Fibroblast of skin of back (primary cell): ENCODE data around the gene LILRB2.
A peak's percentile ranks its signal among the peaks of the same experiment; 100 is the strongest.
"Not testable (repeated sequence)": the region's sequence is repeated elsewhere in the genome, so short reads cannot be mapped to it uniquely, and the experiment has no call there.

Experiments used
- DNase-seq: peaks from one replicate; pipeline ENCODE4 v3.0.0-alpha.2; 2013

Gene LILRB2

DNA sequence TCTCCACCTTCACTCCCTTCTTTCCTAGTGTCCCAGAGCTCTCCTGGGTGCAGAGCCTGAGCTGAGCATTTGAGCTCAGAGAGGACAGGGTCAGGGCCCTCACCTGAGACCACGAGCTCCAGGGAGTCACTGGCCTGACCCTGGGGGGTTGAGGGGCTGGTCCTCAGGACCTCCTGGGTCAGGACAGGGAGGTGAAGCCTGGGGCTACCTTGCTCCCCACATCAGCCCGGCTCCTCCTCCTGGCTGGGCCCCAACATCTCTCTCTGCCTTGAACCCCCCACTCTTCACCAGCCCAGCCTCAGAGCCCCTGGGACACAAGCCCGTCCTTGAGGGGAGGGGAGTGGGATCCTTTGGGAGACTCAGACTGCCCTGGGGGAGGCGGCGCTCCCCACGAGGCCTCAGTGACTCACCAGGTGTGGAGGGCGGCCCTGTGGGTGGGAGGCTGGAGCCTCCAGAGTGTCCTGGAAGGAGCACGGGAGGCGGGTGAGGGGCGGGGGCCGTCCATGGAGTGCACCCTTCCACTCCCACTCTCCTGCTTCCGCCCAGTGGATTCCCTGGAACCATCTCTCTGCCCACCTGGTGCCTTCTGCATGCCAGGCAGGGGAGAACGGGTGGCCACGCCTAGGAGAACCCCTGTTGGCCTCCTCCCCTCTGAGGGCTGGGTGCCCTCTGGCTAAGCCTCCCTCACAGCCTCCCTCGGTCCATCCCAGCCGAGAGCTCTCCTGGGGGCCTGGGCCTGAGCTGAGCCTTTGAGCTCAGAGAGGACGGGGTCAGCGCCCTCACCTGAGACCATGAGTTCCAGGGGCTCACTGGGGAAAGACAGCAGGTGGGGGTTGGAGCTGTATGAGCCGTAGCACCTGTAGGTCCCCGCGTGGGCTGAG, 41.2 kb downstream of the LILRB2 start:
- DNase-seq, result not testable (repeated sequence)

DNA sequence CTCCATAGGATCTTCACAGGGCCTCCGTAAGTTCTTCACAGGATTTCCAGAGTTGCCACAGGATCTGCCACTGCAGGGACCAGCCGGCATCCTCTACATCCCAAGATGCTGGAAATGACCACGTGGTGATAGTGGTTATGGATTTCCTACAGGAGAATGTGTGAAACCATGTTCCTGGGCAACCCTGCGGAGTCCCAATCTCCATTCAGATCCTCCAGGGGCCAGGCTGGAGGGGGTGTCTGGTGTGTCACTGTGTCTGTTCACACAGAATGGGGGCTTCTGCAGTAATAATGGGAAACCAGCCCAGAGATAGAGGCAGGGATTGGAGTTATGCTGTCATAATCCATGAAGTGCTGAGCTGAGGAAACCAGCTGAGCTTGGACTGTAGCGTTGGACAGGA, 47.0 kb downstream of the LILRB2 start:
- DNase-seq, result no peak

DNA sequence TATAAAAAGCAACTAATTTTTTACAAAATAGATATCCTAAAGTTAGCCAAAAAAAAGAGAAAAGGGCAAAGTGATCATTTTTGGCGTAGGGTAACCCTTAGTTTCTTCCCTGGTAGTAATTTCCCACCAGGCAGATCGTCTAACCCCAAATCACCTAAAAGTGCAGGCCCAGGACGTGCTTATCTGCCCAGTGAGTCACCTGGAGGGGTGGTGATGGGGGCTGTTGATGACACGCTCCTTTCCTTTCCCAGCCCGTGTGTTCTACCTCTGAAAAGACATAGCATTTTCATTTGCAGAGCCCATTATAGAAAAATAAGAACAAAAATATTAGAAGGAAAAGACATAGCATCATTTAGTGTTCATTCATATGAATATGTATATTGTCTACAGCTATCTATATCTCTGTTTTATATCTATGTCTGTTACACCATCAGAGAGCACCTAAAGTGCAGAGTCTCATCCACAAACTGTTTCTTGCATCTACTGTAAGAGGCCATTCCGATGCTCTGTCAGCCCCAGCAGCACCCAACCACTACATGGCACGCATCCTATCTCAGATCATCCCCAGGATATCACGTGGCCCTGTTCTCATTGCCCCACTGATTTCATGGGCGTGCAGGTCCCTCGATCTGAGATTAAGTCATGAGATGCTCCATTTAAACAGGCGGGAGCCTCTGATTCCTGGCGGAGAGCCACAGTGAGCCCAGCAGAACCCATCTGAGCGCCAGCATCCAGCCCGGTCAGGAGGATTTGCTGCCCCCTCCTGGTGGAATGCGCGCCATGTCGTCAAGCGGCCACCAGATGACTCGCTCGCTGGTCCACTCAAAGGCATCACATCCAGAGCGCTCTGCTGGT, 49.6 kb downstream of the LILRB2 start:
- DNase-seq, result peak; percentile 71

GRCh38 chr19:54230031-54230430, 50.9 kb downstream of the LILRB2 start:
- no peak for DNase-seq

GRCh38 chr19:54229146-54229545, 51.8 kb downstream of the LILRB2 start:
- DNase-seq, result no peak

DNA sequence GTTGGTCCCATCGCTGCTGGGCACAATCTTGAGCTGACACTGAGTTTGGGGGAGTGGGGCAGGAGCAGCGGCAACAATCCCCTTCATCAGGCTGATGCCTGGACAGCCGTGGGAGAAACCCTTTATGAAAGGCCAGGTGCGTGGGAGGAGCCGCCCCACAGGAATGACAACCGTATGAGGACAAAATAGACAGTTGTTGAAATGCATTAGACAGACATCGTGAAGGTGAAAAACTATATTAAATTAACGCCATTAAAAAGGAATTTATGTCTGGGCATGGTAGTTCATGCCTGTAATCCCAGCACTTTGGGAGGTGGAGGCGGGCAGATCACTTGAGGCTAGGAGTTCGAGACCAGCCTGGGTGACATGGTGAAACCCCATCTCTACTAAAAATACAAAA, 56.3 kb downstream of the LILRB2 start:
- DNase-seq, result not testable (repeated sequence)

DNA sequence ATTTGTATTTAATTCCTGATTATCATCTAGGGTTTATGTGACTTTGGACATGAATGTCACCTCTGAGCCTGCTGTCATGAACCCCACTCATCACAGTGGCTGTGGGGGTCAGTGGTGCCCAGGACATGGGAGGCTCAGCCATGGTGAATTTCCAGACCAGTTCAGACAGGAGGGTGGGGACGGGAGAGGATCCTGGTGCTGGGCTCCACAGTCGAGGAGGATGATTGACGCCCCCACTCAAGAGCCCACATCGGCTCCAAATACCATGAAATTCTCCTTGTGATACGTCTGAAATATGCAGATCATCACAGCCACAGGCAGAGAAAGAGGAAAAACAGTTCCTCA, 57.0 kb downstream of the LILRB2 start:
- DNase-seq, result not testable (repeated sequence)
